Caki2 (cell line): ENCODE data around the gene RETREG1. TPM values are rescaled to one million over a fixed set of nuclear protein-coding genes. Genes with fewer than 3 reads are reported as not detected.
"Not testable (repeated sequence)": the region's sequence is repeated elsewhere in the genome, so short reads cannot be mapped to it uniquely, and the experiment has no call there.

Source experiments
- DNase-seq: peaks from one replicate; pipeline ENCODE4 v3.0.0-alpha.2; 2015; ENCODE audit warnings: low read depth
- in situ Hi-C: cut with HindIII; loops from 2 replicates; pipeline ENCODE4 v1.10.0; 2016; ENCODE audit warnings: low sequenced_read_pairs, low pct_unique_long_range_greater_than_20kb, mixed read lengths
- total RNA-seq: library from RNA; depleted of rRNA; stranded (reverse); fragments of >200 nt; shearing (Covaris generic); gene quantifications from 2 replicates; pipeline ENCODE4 v1.2.3, GENCODE V29; 2014; ENCODE audit warnings: low replicate concordance

RETREG1 gene
- total RNA-seq, 1 experiment from 2014 or later = 9.5 TPM

GRCh38 chr5:16618138-16618897 lies 1.5 kb upstream of the RETREG1 start:
- in situ Hi-C loops = no loop called here
- no peak for DNase-seq

GRCh38 chr5:16617274-16617968 lies 624 bp upstream of the RETREG1 start:
- no peak for DNase-seq
- in situ Hi-C loops = no loop called here

GRCh38 chr5:16615741-16616535 lies 859 bp downstream of the RETREG1 start:
- DNase-seq = no peak
- in situ Hi-C loops = no loop called here

- in situ Hi-C loops = no loop called here
- DNase-seq = no peak
Measured at GRCh38 chr5:16612007-16612406, 4.8 kb downstream of the RETREG1 start.

GRCh38 chr5:16610896-16611295 lies 5.9 kb downstream of the RETREG1 start:
- DNase-seq, in situ Hi-C loops: not testable (repeated sequence)

GRCh38 chr5:16609412-16609811 lies 7.4 kb downstream of the RETREG1 start:
- no peak for DNase-seq
- in situ Hi-C loops = no loop called here

- in situ Hi-C loops = no loop called here
- no peak for DNase-seq
Measured at GRCh38 chr5:16606628-16607027, 10.2 kb downstream of the RETREG1 start.

GRCh38 chr5:16603701-16604100 lies 13.1 kb downstream of the RETREG1 start:
- in situ Hi-C loops = no loop called here
- no peak for DNase-seq

GRCh38 chr5:16603295-16603694 lies 13.5 kb downstream of the RETREG1 start:
- no peak for DNase-seq
- in situ Hi-C loops = no loop called here

- no peak for DNase-seq
- in situ Hi-C loops = no loop called here
Measured at GRCh38 chr5:16602182-16602581, 14.6 kb downstream of the RETREG1 start.

- DNase-seq = no peak
- in situ Hi-C loops = no loop called here
Measured at GRCh38 chr5:16600946-16601345, 15.9 kb downstream of the RETREG1 start.

- in situ Hi-C loops = no loop called here
- no peak for DNase-seq
Measured at GRCh38 chr5:16600397-16600796, 16.4 kb downstream of the RETREG1 start.

GRCh38 chr5:16597946-16598694 lies 18.7 kb downstream of the RETREG1 start:
- in situ Hi-C loops = no loop called here
- no peak for DNase-seq

GRCh38 chr5:16596581-16596940 lies 20.2 kb downstream of the RETREG1 start:
- in situ Hi-C loops = no loop called here
- no peak for DNase-seq

GRCh38 chr5:16595881-16596580 lies 20.8 kb downstream of the RETREG1 start:
- no peak for DNase-seq

GRCh38 chr5:16593628-16594027 lies 23.2 kb downstream of the RETREG1 start:
- in situ Hi-C loops = no loop called here
- no peak for DNase-seq

More at GRCh38 chr5:16595881-16596580, 20.8 kb downstream of the RETREG1 start:
- in situ Hi-C loops = no loop called here

- in situ Hi-C loops = no loop called here
- no peak for DNase-seq
Measured at GRCh38 chr5:16593013-16593412, 23.8 kb downstream of the RETREG1 start.

- no peak for DNase-seq
- in situ Hi-C loops = no loop called here
Measured at GRCh38 chr5:16592255-16592654, 24.5 kb downstream of the RETREG1 start.
